HEK293T (cell line): ENCODE data around the gene LRRN4CL.

Experiments
- ARNT ChIP-seq: fragments of 450-650 bp; IDR thresholded peaks from 2 replicates; pipeline ENCODE4 v1.6.1; 2017; ENCODE audit warnings: mild to moderate bottlenecking
- BHLHE40 ChIP-seq: fragments of 450-650 bp; IDR thresholded peaks from 2 replicates; pipeline ENCODE4 v1.6.1; 2016; ENCODE audit warnings: mild to moderate bottlenecking, moderate library complexity, borderline replicate concordance
- CTBP1 ChIP-seq: fragments of 450-650 bp; IDR thresholded peaks from 2 replicates; pipeline ENCODE4 v1.6.1; 2016; ENCODE audit warnings: borderline replicate concordance
- ELF4 ChIP-seq: fragments of 450-650 bp; IDR thresholded peaks from 2 replicates; pipeline ENCODE4 v1.6.1; 2017; ENCODE audit warnings: antibody characterized with exemption
- FOXK2 ChIP-seq: fragments of 450-650 bp; IDR thresholded peaks from 2 replicates; pipeline ENCODE4 v1.6.1; 2016; ENCODE audit warnings: mild to moderate bottlenecking
- FOXM1 ChIP-seq: fragments of 450-650 bp; IDR thresholded peaks from 2 replicates; pipeline ENCODE4 v1.6.1; 2017; ENCODE audit warnings: mild to moderate bottlenecking, borderline replicate concordance
- PKNOX1 ChIP-seq: fragments of 450-650 bp; IDR thresholded peaks from 2 replicates; pipeline ENCODE4 v1.6.1; 2016
- SP1 ChIP-seq: fragments of 450-650 bp; IDR thresholded peaks from 2 replicates; pipeline ENCODE4 v1.6.1; 2017
- SUZ12 ChIP-seq: fragments of 450-650 bp; IDR thresholded peaks from 2 replicates; pipeline ENCODE4 v1.6.1; 2016; ENCODE audit warnings: mild to moderate bottlenecking

GRCh38 chr11:62710001-62710345 lies 20.6 kb upstream of the LRRN4CL start:
- TF ChIP-seq CTBP1 (no peak), FOXM1 (no peak), SP1 (no peak), ARNT (no peak), ELF4 (no peak), FOXK2 (no peak), PKNOX1 (no peak), BHLHE40 (no peak), SUZ12 (no peak)
